NCI-H146 treated with DMSO at 0.1 percent for 48 hours (cell line): ENCODE measurements around the gene DGAT2.
"Not testable (repeated sequence)": the region's sequence is repeated elsewhere in the genome, so short reads cannot be mapped to it uniquely, and the experiment has no call there.

Source experiments
- DNase-seq: peaks from one replicate; lab custom pipeline; 2025; ENCODE audit not compliant: unreplicated experiment; lab: John Stamatoyannopoulos, UW

Gene DGAT2

GRCh38 chr11:75748729-75749273 lies 19.8 kb upstream of the DGAT2 start:
- DNase-seq: not testable (repeated sequence)

- not testable (repeated sequence) for DNase-seq
Observed at GRCh38 chr11:75754933-75755332, 13.6 kb upstream of the DGAT2 start.

- DNase-seq: no peak
Observed at GRCh38 chr11:75757651-75758050, 10.9 kb upstream of the DGAT2 start.

GRCh38 chr11:75759832-75760231 lies 8.7 kb upstream of the DGAT2 start:
- peak; percentile 31 for DNase-seq

GRCh38 chr11:75760243-75760642 lies 8.3 kb upstream of the DGAT2 start:
- no peak for DNase-seq

- no peak for DNase-seq
Observed at GRCh38 chr11:75760710-75761493, 7.7 kb upstream of the DGAT2 start.

GRCh38 chr11:75762158-75762557 lies 6.4 kb upstream of the DGAT2 start:
- DNase-seq: no peak

GRCh38 chr11:75762885-75763284 lies 5.7 kb upstream of the DGAT2 start:
- no peak for DNase-seq

- DNase-seq: no peak
Observed at GRCh38 chr11:75763846-75764245, 4.7 kb upstream of the DGAT2 start.

- no peak for DNase-seq
Observed at GRCh38 chr11:75765116-75765515, 3.5 kb upstream of the DGAT2 start.

- DNase-seq: no peak
Observed at GRCh38 chr11:75766443-75767227, 1.9 kb upstream of the DGAT2 start.

GRCh38 chr11:75767228-75767572 lies 1.4 kb upstream of the DGAT2 start:
- no peak for DNase-seq

- no peak for DNase-seq
Observed at GRCh38 chr11:75767793-75768111, 826 bp upstream of the DGAT2 start.

GRCh38 chr11:75768909-75769771 lies 562 bp downstream of the DGAT2 start:
- no peak for DNase-seq

GRCh38 chr11:75770102-75770501 lies 1.5 kb downstream of the DGAT2 start:
- DNase-seq: no peak

- DNase-seq: no peak
Observed at GRCh38 chr11:75771646-75772410, 3.2 kb downstream of the DGAT2 start.

- no peak for DNase-seq
Observed at GRCh38 chr11:75773595-75774353, 5.2 kb downstream of the DGAT2 start.

- DNase-seq: no peak
Observed at GRCh38 chr11:75775056-75775455, 6.5 kb downstream of the DGAT2 start.

- DNase-seq: no peak
Observed at GRCh38 chr11:75776546-75776945, 8.0 kb downstream of the DGAT2 start.
